Naive B cell (primary cell): ENCODE results near the gene FHIP1B. TPM values are rescaled to one million over a fixed set of nuclear protein-coding genes. Genes with fewer than 3 reads are reported as not detected.
A peak's percentile ranks its signal among the peaks of the same experiment; 100 is the strongest.
"Not testable (repeated sequence)": the region's sequence is repeated elsewhere in the genome, so short reads cannot be mapped to it uniquely, and the experiment has no call there.

ENCODE experiments used
- ATAC-seq, 2 donors: fragments of 150-1000 bp; cut with Tn5 transposase; 2 replicates each; pipeline ENCODE4 v1.10.0; 2021; ENCODE audit warnings: low read depth in 2 of 2, mild to moderate bottlenecking in 2 of 2, moderate library complexity in 2 of 2
- DNase-seq: peaks from one replicate; pipeline ENCODE4 v3.0.0; 2022
- H3K27ac Mint-ChIP-seq, 6 donors: one replicate each; pipeline ENCODE4 v1.8.0; 2020 to 2022; ENCODE audit warnings: mild to moderate bottlenecking in 6 of 6, mixed read lengths in 6 of 6, moderate library complexity in 5 of 6, inconsistent platforms in 2 of 6
- H3K27me3 Mint-ChIP-seq, 3 donors: one replicate each; pipeline ENCODE4 v1.8.0; 2021 to 2022; ENCODE audit warnings: mixed read lengths in 3 of 3, mild to moderate bottlenecking in 1 of 3
- H3K36me3 Mint-ChIP-seq, 2 donors: one replicate each; pipeline ENCODE4 v1.8.0; 2020 to 2022; ENCODE audit warnings: mixed read lengths in 2 of 2, inconsistent platforms in 1 of 2, mild to moderate bottlenecking in 1 of 2
- H3K4me1 Mint-ChIP-seq, 3 donors: one replicate each; pipeline ENCODE4 v1.8.0; 2020 to 2022; ENCODE audit warnings: mixed read lengths in 3 of 3, inconsistent platforms in 1 of 3, mild to moderate bottlenecking in 1 of 3, moderate library complexity in 1 of 3
- H3K4me3 Mint-ChIP-seq, 8 donors: one replicate each; pipeline ENCODE4 v1.8.0; 2020 to 2022; ENCODE audit warnings: mild to moderate bottlenecking in 8 of 8, mixed read lengths in 8 of 8, moderate library complexity in 8 of 8, inconsistent platforms in 2 of 8
- H3K9me3 Mint-ChIP-seq, 7 donors: one replicate each; pipeline ENCODE4 v1.8.0; 2020 to 2022; ENCODE audit warnings: mixed read lengths in 7 of 7, mild to moderate bottlenecking in 5 of 7, inconsistent platforms in 2 of 7, moderate library complexity in 1 of 7
- polyA plus RNA-seq, 6 donors: library from polyadenylated mRNA; unstranded; fragments of 300-500 nt; fragmentation: Illumina TruSeq; gene quantifications; one replicate each; pipeline ENCODE4 v1.2.3, GENCODE V29; 2021; ENCODE audit warnings: low read depth in 6 of 6

Gene FHIP1B
- polyA plus RNA-seq: 10 to 100 TPM in 3 of 6 donors, 1 to 10 TPM in 3; 6.4 to 19.5 (median 10.1) TPM

GRCh38 chr11:6234387-6235107, at the start of gene FHIP1B:
Gene FHIP1B (minus strand): TSS chr11:6234636. CDS start chr11:6224516, 10,120 bp downstream.
- Mint-ChIP-seq H3K4me1 (peaks cover 33 to 34% (median 34%) of the 10 kb centered on the region in 3 donors), H3K27ac (peak within 1 kb of the TSS; percentile 92 to 100 (median 98)), H3K27me3 (peaks cover 0 to 6% (median 0%) of the 10 kb centered on the region in 3 donors), H3K36me3 (no peaks in the 10 kb centered on the region), H3K4me3 (peak within 1 kb of the TSS in 7 of 8 donors; percentile 91 to 100 (median 99)), H3K9me3 (no peaks in the 10 kb centered on the region)
- peak; percentile 99 for DNase-seq
- ATAC-seq: peak; percentile 84 to 87

- Mint-ChIP-seq H3K36me3 (no peaks in the 10 kb centered on the region), H3K27me3 (peaks cover 32 to 44% (median 40%) of the 10 kb centered on the region in 3 donors), H3K4me1 (no peaks in the 10 kb centered on the region), H3K4me3 (no peak overlapping the region), H3K9me3 (no peaks in the 10 kb centered on the region), H3K27ac (no peak overlapping the region)
- no peak for ATAC-seq
- no peak for DNase-seq
Observed at GRCh38 chr11:6283453-6284023, 49.1 kb upstream of the FHIP1B start.

- not testable (repeated sequence) for ATAC-seq, H3K36me3 Mint-ChIP-seq, H3K27ac Mint-ChIP-seq, H3K4me1 Mint-ChIP-seq, DNase-seq, H3K4me3 Mint-ChIP-seq
- peaks cover 0 to 15% (median 5%) of the 10 kb centered on the region in 7 donors for H3K9me3 Mint-ChIP-seq
- H3K27me3 Mint-ChIP-seq: peaks cover 50 to 59% (median 51%) of the 10 kb centered on the region in 3 donors
Observed at GRCh38 chr11:6280809-6281208, 46.4 kb upstream of the FHIP1B start.

- Mint-ChIP-seq H3K4me3 (no peak overlapping the region), H3K36me3 (no peaks in the 10 kb centered on the region), H3K27me3 (peaks cover 56 to 80% (median 65%) of the 10 kb centered on the region in 3 donors), H3K9me3 (peaks cover 0 to 17% (median 5%) of the 10 kb centered on the region in 7 donors), H3K27ac (no peak overlapping the region), H3K4me1 (no peaks in the 10 kb centered on the region)
- DNase-seq (no peak), ATAC-seq (no peak)
Observed at GRCh38 chr11:6273188-6273587, 38.8 kb upstream of the FHIP1B start.

- Mint-ChIP-seq H3K9me3 (peaks cover 0 to 10% (median 3%) of the 10 kb centered on the region in 7 donors), H3K27me3 (peaks cover 45 to 74% (median 53%) of the 10 kb centered on the region in 3 donors), H3K4me1 (no peaks in the 10 kb centered on the region), H3K27ac (peak overlapping the region in 1 of 6 donors; percentile 67), H3K36me3 (no peaks in the 10 kb centered on the region), H3K4me3 (peak overlapping the region in 1 of 8 donors; percentile 5)
- no peak for ATAC-seq
- DNase-seq: no peak
Observed at GRCh38 chr11:6271598-6271997, 37.2 kb upstream of the FHIP1B start.

GRCh38 chr11:6270584-6271246, 36.3 kb upstream of the FHIP1B start:
- no peak for DNase-seq
- Mint-ChIP-seq H3K27me3 (peaks cover 45 to 71% (median 51%) of the 10 kb centered on the region in 3 donors), H3K27ac (no peak overlapping the region), H3K4me1 (no peaks in the 10 kb centered on the region), H3K36me3 (no peaks in the 10 kb centered on the region), H3K9me3 (peaks cover 0 to 2% (median 0%) of the 10 kb centered on the region in 7 donors), H3K4me3 (peak overlapping the region in 1 of 8 donors; percentile 43)
- no peak for ATAC-seq

- H3K36me3 Mint-ChIP-seq: no peaks in the 10 kb centered on the region
- peaks cover 45 to 70% (median 49%) of the 10 kb centered on the region in 3 donors for H3K27me3 Mint-ChIP-seq
Observed at GRCh38 chr11:6269994-6270393, 35.6 kb upstream of the FHIP1B start.

GRCh38 chr11:6268820-6269219, 34.4 kb upstream of the FHIP1B start:
- Mint-ChIP-seq H3K27me3 (peaks cover 45 to 70% (median 47%) of the 10 kb centered on the region in 3 donors), H3K27ac (no peak overlapping the region), H3K36me3 (no peaks in the 10 kb centered on the region), H3K4me1 (no peaks in the 10 kb centered on the region), H3K9me3 (no peaks in the 10 kb centered on the region), H3K4me3 (no peak overlapping the region)
- no peak for ATAC-seq
- no peak for DNase-seq

More at GRCh38 chr11:6269994-6270393, 35.6 kb upstream of the FHIP1B start:
- Mint-ChIP-seq H3K9me3 (no peaks in the 10 kb centered on the region), H3K27ac (no peak overlapping the region), H3K4me1 (no peaks in the 10 kb centered on the region), H3K4me3 (no peak overlapping the region)
- ATAC-seq (no peak), DNase-seq (no peak)

GRCh38 chr11:6263662-6264061, 29.2 kb upstream of the FHIP1B start:
- Mint-ChIP-seq H3K4me1 (peaks cover 0 to 8% (median 0%) of the 10 kb centered on the region in 3 donors), H3K9me3 (no peaks in the 10 kb centered on the region), H3K4me3 (no peak overlapping the region), H3K27me3 (peaks cover 24 to 30% (median 29%) of the 10 kb centered on the region in 3 donors), H3K36me3 (no peaks in the 10 kb centered on the region), H3K27ac (no peak overlapping the region)
- DNase-seq (no peak), ATAC-seq (no peak)

GRCh38 chr11:6260207-6260726, 25.8 kb upstream of the FHIP1B start:
- no peak overlapping the region for H3K27ac Mint-ChIP-seq
- H3K9me3 Mint-ChIP-seq: no peaks in the 10 kb centered on the region
- DNase-seq (no peak), ATAC-seq (peak in 1 of 2 donors; percentile 20)
- no peak overlapping the region for H3K4me3 Mint-ChIP-seq
- H3K4me1 Mint-ChIP-seq: peaks cover 0 to 12% (median 0%) of the 10 kb centered on the region in 3 donors
- no peaks in the 10 kb centered on the region for H3K36me3 Mint-ChIP-seq
- H3K27me3 Mint-ChIP-seq: peaks cover 11 to 27% (median 14%) of the 10 kb centered on the region in 3 donors

GRCh38 chr11:6258571-6259081, 24.2 kb upstream of the FHIP1B start:
- DNase-seq: no peak
- ATAC-seq: peak; percentile 36 to 44
- H3K4me1 Mint-ChIP-seq: peaks cover 0 to 12% (median 0%) of the 10 kb centered on the region in 3 donors
- peak overlapping the region in 6 of 8 donors; percentile 39 to 91 (median 82) for H3K4me3 Mint-ChIP-seq
- H3K27me3 Mint-ChIP-seq: peaks cover 0 to 10% (median 0%) of the 10 kb centered on the region in 3 donors
- H3K9me3 Mint-ChIP-seq: no peaks in the 10 kb centered on the region
- no peaks in the 10 kb centered on the region for H3K36me3 Mint-ChIP-seq
- H3K27ac Mint-ChIP-seq: no peak overlapping the region

GRCh38 chr11:6258141-6258540, 23.7 kb upstream of the FHIP1B start:
- Mint-ChIP-seq H3K4me3 (peak overlapping the region in 4 of 8 donors; percentile 39 to 91 (median 82)), H3K27ac (no peak overlapping the region), H3K36me3 (no peaks in the 10 kb centered on the region), H3K4me1 (peaks cover 0 to 12% (median 0%) of the 10 kb centered on the region in 3 donors), H3K27me3 (peaks cover 0 to 10% (median 0%) of the 10 kb centered on the region in 3 donors), H3K9me3 (no peaks in the 10 kb centered on the region)
- no peak for ATAC-seq
- DNase-seq: no peak

GRCh38 chr11:6253197-6253596, 18.8 kb upstream of the FHIP1B start:
- Mint-ChIP-seq H3K4me1 (no peaks in the 10 kb centered on the region), H3K36me3 (no peaks in the 10 kb centered on the region), H3K27ac (no peak overlapping the region), H3K27me3 (peaks cover 0 to 9% (median 2%) of the 10 kb centered on the region in 3 donors), H3K9me3 (peaks cover 0 to 9% (median 3%) of the 10 kb centered on the region in 7 donors), H3K4me3 (no peak overlapping the region)
- ATAC-seq (no peak), DNase-seq (no peak)
